GM12875 (cell line): Measurements from ENCODE around the gene SLCO3A1.

ENCODE experiments used
- H3K4me3 ChIP-seq: one replicate; pipeline ENCODE4 v1.5.1; 2011; ENCODE audit warnings: low read depth, low read length, control low read depth
- CTCF ChIP-seq: IDR thresholded peaks from 2 replicates; pipeline ENCODE4 v1.5.1; 2011; ENCODE audit warnings: low read depth, mild to moderate bottlenecking, control low read depth, inconsistent platforms, low read length, moderate library complexity, borderline replicate concordance; ENCODE audit not compliant: insufficient read depth

The SLCO3A1 gene

GRCh38 chr15:92077353-92078085 lies 224.0 kb downstream of the SLCO3A1 start:
- no peak overlapping the region for H3K4me3 ChIP-seq
- TF ChIP-seq CTCF: peak; percentile 75

DNA sequence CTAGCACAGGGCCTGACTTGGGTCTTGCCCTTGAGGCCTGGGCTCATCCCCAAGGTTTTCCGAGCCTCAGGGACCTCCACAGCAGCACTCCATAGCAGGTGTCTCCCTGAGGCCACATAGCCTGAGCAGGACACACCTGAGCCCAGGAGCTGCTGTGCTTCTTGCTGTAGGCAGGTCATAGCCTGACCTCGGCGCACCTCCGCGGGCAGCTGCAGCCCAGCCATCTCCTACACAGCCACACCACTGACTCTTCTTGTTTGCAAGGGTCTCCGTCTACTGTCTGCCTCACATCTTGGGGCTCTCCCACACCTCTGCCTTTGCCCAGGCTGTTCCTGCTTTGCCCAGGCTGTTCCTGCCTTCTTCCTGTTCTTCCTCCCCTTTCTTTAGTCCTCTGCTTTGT lies 224.8 kb downstream of the SLCO3A1 start:
- no peak for TF ChIP-seq CTCF

DNA sequence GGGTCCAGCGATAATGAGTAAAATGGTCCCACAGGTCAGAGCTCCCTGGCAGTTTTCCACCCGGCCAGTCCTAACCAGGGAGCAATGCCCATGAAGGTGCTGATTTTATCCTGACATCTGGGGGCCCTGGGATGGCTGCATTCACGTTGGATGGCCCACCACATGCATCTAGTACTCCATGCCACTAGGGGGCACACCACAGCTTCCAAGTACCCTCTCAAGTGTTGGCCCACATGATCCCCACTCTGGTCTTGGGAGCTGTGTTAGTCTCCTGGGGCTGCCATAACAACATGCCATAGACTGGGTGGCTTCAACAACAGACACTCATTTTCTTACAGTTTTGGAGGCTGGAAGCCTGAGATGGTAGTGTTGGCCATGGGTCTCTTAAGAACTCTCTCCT lies 225.5 kb downstream of the SLCO3A1 start:
- TF ChIP-seq CTCF: peak; percentile 58
- no peak overlapping the region for H3K4me3 ChIP-seq

More for the DNA sequence above, 224.8 kb downstream of the SLCO3A1 start:
- no peak overlapping the region for H3K4me3 ChIP-seq

DNA sequence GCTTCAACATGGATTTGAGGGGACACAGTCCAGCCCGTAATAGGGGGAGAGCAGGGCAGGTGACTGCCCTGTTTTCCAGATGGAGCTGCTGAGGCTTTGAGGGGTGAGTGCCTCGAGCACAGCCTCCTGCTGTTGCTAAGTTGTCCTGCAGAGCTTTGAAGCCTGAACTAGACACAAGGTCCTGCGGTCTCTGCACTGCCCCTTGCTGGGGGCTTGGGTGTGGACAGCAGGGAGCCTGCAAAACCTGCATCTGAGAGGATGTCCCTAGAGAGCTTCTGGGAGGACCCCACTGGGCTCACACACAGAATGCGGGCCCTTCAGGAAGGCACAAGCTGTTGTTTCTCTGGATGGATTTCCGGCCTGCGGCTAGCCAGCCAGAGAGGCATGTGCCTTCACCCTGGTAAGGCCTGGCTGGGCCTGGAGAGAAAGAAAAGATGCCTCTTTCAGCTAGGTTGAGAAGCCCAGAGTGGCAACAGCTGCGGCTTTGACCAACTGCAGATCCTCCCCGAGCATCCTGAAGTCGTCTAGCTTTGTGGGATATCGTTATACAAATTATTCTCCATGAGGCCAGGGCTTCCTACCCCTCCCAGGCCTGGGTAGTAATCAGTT lies 226.2 kb downstream of the SLCO3A1 start:
- H3K4me3 ChIP-seq: no peak overlapping the region
- no peak for TF ChIP-seq CTCF

DNA sequence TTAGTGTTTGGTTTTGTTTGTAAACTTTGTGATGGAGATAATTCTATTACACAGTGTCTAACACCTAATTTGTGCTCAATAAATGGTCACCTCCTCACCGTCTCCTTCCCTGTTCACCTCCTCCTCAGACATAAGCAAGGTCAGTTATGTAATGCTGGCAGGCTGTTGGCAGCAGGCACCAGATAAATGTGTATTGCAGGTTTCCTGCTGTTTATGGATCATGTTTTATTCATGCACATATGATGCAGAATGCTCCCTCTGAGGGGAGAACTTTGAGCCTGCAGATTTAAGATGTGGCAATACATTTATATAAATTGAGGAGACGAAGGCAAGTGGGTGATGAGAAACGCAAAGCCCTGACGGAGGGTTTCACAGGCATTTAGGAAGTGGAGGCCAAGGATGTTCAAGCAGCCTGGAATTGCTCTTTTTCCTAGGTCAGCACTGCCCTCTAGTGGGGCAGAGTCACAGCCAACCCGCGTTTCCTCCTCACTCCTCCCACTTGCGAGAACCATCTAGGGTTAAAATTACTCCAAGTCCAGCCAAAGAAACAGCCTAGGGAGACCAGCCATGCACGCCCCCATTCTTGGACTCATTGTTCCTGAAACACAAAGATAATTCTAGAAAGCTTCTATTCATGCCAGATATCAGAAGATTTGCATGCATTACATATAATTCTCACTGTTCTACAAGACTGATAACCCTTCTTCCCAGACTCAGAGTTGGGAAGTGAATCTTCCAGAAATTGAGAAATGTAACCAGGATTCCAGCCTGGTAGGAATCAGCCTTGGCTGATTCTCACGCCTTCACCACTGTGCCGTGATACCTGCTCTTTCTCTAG lies 228.7 kb downstream of the SLCO3A1 start:
- TF ChIP-seq CTCF: peak; percentile 78
- H3K4me3 ChIP-seq: no peak overlapping the region

- no peak for TF ChIP-seq CTCF
Measured at GRCh38 chr15:92083190-92083589, 229.7 kb downstream of the SLCO3A1 start.

More at GRCh38 chr15:92083190-92083589, 229.7 kb downstream of the SLCO3A1 start:
- no peak overlapping the region for H3K4me3 ChIP-seq
